HepG2 (cell line): ENCODE data around the gene AANAT. TPM values are rescaled to one million over a fixed set of nuclear protein-coding genes. Genes with fewer than 3 reads are reported as not detected.

Experiments used
- ARHGAP35 ChIP-seq: sonication (generic); formaldehyde crosslinking; IDR thresholded peaks from 2 replicates; pipeline ENCODE4 v1.9.0; 2022; ENCODE audit warnings: mild to moderate bottlenecking, inconsistent platforms, moderate library complexity, missing genetic modification reagents, borderline replicate concordance
- DMAP1 ChIP-seq: IDR thresholded peaks from 2 replicates; pipeline ENCODE4 v1.6.1; 2016
- DR1 ChIP-seq: sonication (generic); formaldehyde crosslinking; IDR thresholded peaks from 2 replicates; pipeline ENCODE4 v1.8.0; 2021; ENCODE audit warnings: mild to moderate bottlenecking, missing genetic modification reagents, inconsistent platforms
- FOXO1 ChIP-seq: sonication (generic); formaldehyde crosslinking; IDR thresholded peaks from 2 replicates; pipeline ENCODE4 v1.4.0; 2020; ENCODE audit warnings: missing genetic modification reagents
- GPN1 ChIP-seq: sonication (generic); formaldehyde crosslinking; IDR thresholded peaks from 2 replicates; pipeline ENCODE4 v1.5.1; 2020; ENCODE audit warnings: missing genetic modification reagents, borderline replicate concordance
- KDM5B ChIP-seq: sonication (generic); formaldehyde crosslinking; IDR thresholded peaks from 2 replicates; pipeline ENCODE4 v1.4.0; 2020; ENCODE audit warnings: missing genetic modification reagents, mild to moderate bottlenecking, borderline replicate concordance
- MAZ ChIP-seq, 2 experiments: sonication (generic) in 1 of 2; formaldehyde crosslinking in 1 of 2; IDR thresholded peaks; 2 replicates each; pipeline versions ENCODE4 v1.5.0 to v1.6.1; 2012 to 2020; ENCODE audit warnings: low read depth in 2 of 2, mild to moderate bottlenecking in 2 of 2, borderline replicate concordance in 1 of 2, improper control_type of control experiment in 1 of 2, low read length in 1 of 2, missing genetic modification reagents in 1 of 2, moderate library complexity in 1 of 2
- MTA3 ChIP-seq: sonication (generic); formaldehyde crosslinking; IDR thresholded peaks from 2 replicates; pipeline ENCODE4 v1.4.0; 2020; ENCODE audit warnings: missing genetic modification reagents
- RBFOX2 ChIP-seq: fragments of 200-400 bp; formaldehyde crosslinking; IDR thresholded peaks from 2 replicates; pipeline ENCODE4 v1.6.1; 2017; ENCODE audit warnings: low read depth, mild to moderate bottlenecking, low read length
- REPIN1 ChIP-seq: sonication (generic); formaldehyde crosslinking; IDR thresholded peaks from 2 replicates; pipeline ENCODE4 v1.8.0; 2022; ENCODE audit warnings: missing genetic modification reagents, low read depth, mild to moderate bottlenecking, borderline replicate concordance
- SKI ChIP-seq: fragments of 450-650 bp; IDR thresholded peaks from one replicate; pipeline ENCODE4 v1.6.1; 2018; ENCODE audit warnings: mild to moderate bottlenecking; ENCODE audit not compliant: partially characterized antibody
- SMYD3 ChIP-seq: sonication (generic); formaldehyde crosslinking; IDR thresholded peaks from 2 replicates; pipeline ENCODE4 v1.8.1; 2023; ENCODE audit warnings: mild to moderate bottlenecking, missing genetic modification reagents
- ZIK1 ChIP-seq: sonication (generic); formaldehyde crosslinking; IDR thresholded peaks from 2 replicates; pipeline ENCODE4 v1.5.0; 2020; ENCODE audit warnings: mild to moderate bottlenecking, low read depth, missing genetic modification reagents, borderline replicate concordance
- ZMYM4 ChIP-seq: sonication (generic); formaldehyde crosslinking; IDR thresholded peaks from 2 replicates; pipeline ENCODE4 v1.8.1; 2023; ENCODE audit warnings: mild to moderate bottlenecking, missing genetic modification reagents
- ZNF816 ChIP-seq: sonication (generic); formaldehyde crosslinking; IDR thresholded peaks from 2 replicates; pipeline ENCODE4 v1.8.0; 2022; ENCODE audit warnings: missing genetic modification reagents, mild to moderate bottlenecking, borderline replicate concordance
- ZSCAN21 ChIP-seq: sonication (generic); formaldehyde crosslinking; IDR thresholded peaks from 2 replicates; pipeline ENCODE4 v1.8.0; 2022; ENCODE audit warnings: mild to moderate bottlenecking, missing genetic modification reagents, moderate library complexity, borderline replicate concordance
- polyA plus RNA-seq, 8 experiments: library from polyadenylated mRNA; depleted of rRNA in 3 of 8; stranded (reverse) in 7 of 8; unstranded in 1 of 8; fragments of >200 nt; fragmentation: Illumina TruSeq in 4 of 8; extraction: Trizol in 4 of 8; gene quantifications; 2 replicates each; pipeline versions ENCODE4 v1.2.1 to v1.2.3, GENCODE V29; 2011 to 2016; ENCODE audit warnings: low read depth in 4 of 8, missing spikeins in 1 of 8, mixed read lengths in 1 of 8; ENCODE audit not compliant: insufficient read depth in 1 of 8
- total RNA-seq, 5 experiments: library from RNA; depleted of rRNA; stranded (reverse); fragments of >200 nt; fragmentation: Illumina TruSeq; extraction: Trizol; gene quantifications; 2 replicates each; pipeline ENCODE4 v1.2.3, GENCODE V29; 2016; ENCODE audit warnings: low read depth in 1 of 5
- TF ChIP-seq, protein P1 (sequence below): conservative IDR thresholded peaks from 2 replicates; pipeline ENCODE4 v1.6.1; 2018; ENCODE audit warnings: missing genetic modification reagents
- TF ChIP-seq, protein P2 (sequence below): sonication (generic); formaldehyde crosslinking; conservative IDR thresholded peaks from 2 replicates; pipeline ENCODE4 v1.8.0; 2022; ENCODE audit warnings: mild to moderate bottlenecking, moderate library complexity, missing genetic modification reagents
- TF ChIP-seq, protein P3 (sequence below): fragments of 450-650 bp; IDR thresholded peaks from 2 replicates; pipeline ENCODE4 v1.6.1; 2017
- TF ChIP-seq, protein P4 (sequence below): sonication (generic); formaldehyde crosslinking; conservative IDR thresholded peaks from 2 replicates; pipeline ENCODE4 v1.4.0; 2020; ENCODE audit warnings: missing genetic modification reagents
- TF ChIP-seq, protein P5 (sequence below): IDR thresholded peaks from 2 replicates; pipeline ENCODE4 v1.6.1; 2018; ENCODE audit warnings: missing genetic modification reagents

Gene AANAT
- total and polyA plus RNA-seq, 2 of the 13 experiments (the other 11 are each of a cell fraction or from before 2014, with no cell fraction given) = 0.07 TPM; not detected in 1

DNA sequence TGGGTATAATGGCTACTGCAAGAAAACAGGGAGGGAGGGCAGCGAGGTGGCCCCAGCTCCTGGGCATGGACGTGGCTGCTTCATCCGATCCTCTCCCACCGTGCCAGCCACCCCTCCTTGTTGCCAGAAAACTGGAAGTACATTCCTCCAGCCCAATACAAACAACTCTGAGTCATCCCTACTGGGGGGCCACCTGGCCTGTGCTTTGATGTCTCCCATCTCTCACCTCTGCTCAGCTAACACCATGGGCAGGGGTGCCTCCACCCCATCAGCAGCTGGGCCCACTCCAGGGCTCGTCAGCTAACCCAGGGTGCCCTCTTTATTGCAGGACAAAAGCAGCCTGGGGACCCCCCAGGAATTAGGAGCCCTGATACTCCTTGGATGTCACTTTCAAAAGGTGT lies 31.9 kb downstream of the AANAT start (continued):
- 0 out of 2 replicates have a peak, but pooled peaks have one; percentile 40 for TF ChIP-seq SMYD3 (CRISPR knock-in tag)
- TF ChIP-seq ZNF816 (CRISPR knock-in tag) = peak; percentile 46; the same call in 1 of the 2 replicates
- no peak for TF ChIP-seq REPIN1
- 0 out of 2 replicates have a peak, but pooled peaks have one; percentile 6 for TF ChIP-seq ZSCAN21 (CRISPR knock-in tag)
- peak; percentile 64; the same call in 1 of the 2 replicates for TF ChIP-seq DMAP1
- no peak for TF ChIP-seq ZIK1 (CRISPR knock-in tag)
- TF ChIP-seq, protein P1, sequence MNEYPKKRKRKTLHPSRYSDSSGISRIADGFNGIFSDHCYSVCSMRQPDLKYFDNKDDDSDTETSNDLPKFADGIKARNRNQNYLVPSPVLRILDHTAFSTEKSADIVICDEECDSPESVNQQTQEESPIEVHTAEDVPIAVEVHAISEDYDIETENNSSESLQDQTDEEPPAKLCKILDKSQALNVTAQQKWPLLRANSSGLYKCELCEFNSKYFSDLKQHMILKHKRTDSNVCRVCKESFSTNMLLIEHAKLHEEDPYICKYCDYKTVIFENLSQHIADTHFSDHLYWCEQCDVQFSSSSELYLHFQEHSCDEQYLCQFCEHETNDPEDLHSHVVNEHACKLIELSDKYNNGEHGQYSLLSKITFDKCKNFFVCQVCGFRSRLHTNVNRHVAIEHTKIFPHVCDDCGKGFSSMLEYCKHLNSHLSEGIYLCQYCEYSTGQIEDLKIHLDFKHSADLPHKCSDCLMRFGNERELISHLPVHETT (CRISPR knock-in tag) = peak; percentile 35; the same call in 1 of the 2 replicates
- TF ChIP-seq MTA3 = no peak
- TF ChIP-seq KDM5B (CRISPR knock-in tag) = peak; percentile 68
- peak; percentile 75 for TF ChIP-seq SKI
- TF ChIP-seq GPN1 (CRISPR knock-in tag) = no peak
- TF ChIP-seq ZMYM4 (CRISPR knock-in tag) = no peak
- peak; percentile 49 for TF ChIP-seq RBFOX2
- TF ChIP-seq, protein P2, sequence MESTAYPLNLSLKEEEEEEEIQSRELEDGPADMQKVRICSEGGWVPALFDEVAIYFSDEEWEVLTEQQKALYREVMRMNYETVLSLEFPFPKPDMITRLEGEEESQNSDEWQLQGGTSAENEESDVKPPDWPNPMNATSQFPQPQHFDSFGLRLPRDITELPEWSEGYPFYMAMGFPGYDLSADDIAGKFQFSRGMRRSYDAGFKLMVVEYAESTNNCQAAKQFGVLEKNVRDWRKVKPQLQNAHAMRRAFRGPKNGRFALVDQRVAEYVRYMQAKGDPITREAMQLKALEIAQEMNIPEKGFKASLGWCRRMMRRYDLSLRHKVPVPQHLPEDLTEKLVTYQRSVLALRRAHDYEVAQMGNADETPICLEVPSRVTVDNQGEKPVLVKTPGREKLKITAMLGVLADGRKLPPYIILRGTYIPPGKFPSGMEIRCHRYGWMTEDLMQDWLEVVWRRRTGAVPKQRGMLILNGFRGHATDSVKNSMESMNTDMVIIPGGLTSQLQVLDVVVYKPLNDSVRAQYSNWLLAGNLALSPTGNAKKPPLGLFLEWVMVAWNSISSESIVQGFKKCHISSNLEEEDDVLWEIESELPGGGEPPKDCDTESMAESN (CRISPR knock-in tag) = peak; percentile 90
- TF ChIP-seq FOXO1 (CRISPR knock-in tag) = peak; percentile 95
- TF ChIP-seq MAZ (IDR thresholded peaks at IDR 0.05; ENCODE audit: borderline replicate concordance, low read depth, low read length) = peak; percentile 89
- peak; percentile 87 for TF ChIP-seq MAZ (CRISPR knock-in tag; IDR thresholded peaks at IDR 0.05; ENCODE audit: low read depth)
- TF ChIP-seq, protein P3, sequence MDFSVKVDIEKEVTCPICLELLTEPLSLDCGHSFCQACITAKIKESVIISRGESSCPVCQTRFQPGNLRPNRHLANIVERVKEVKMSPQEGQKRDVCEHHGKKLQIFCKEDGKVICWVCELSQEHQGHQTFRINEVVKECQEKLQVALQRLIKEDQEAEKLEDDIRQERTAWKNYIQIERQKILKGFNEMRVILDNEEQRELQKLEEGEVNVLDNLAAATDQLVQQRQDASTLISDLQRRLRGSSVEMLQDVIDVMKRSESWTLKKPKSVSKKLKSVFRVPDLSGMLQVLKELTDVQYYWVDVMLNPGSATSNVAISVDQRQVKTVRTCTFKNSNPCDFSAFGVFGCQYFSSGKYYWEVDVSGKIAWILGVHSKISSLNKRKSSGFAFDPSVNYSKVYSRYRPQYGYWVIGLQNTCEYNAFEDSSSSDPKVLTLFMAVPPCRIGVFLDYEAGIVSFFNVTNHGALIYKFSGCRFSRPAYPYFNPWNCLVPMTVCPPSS = no peak
- TF ChIP-seq, protein P4, sequence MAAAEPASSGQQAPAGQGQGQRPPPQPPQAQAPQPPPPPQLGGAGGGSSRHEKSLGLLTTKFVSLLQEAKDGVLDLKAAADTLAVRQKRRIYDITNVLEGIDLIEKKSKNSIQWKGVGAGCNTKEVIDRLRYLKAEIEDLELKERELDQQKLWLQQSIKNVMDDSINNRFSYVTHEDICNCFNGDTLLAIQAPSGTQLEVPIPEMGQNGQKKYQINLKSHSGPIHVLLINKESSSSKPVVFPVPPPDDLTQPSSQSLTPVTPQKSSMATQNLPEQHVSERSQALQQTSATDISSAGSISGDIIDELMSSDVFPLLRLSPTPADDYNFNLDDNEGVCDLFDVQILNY (CRISPR knock-in tag) = no peak
- TF ChIP-seq ARHGAP35 = 0 out of 2 replicates have a peak, but pooled peaks have one; percentile 34
- TF ChIP-seq, protein P5, sequence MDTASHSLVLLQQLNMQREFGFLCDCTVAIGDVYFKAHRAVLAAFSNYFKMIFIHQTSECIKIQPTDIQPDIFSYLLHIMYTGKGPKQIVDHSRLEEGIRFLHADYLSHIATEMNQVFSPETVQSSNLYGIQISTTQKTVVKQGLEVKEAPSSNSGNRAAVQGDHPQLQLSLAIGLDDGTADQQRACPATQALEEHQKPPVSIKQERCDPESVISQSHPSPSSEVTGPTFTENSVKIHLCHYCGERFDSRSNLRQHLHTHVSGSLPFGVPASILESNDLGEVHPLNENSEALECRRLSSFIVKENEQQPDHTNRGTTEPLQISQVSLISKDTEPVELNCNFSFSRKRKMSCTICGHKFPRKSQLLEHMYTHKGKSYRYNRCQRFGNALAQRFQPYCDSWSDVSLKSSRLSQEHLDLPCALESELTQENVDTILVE (CRISPR knock-in tag) = peak; percentile 88
- no peak for TF ChIP-seq DR1 (CRISPR knock-in tag)
